ENCODE results near the gene VAMP8.
"Not testable (repeated sequence)": the region's sequence is repeated elsewhere in the genome, so short reads cannot be mapped to it uniquely, and the experiment has no call there.

The VAMP8 gene

GRCh38 chr2:85577386-85578242 lies at the start of gene VAMP8:
Gene VAMP8 (plus strand): TSS chr2:85577586. CDS start chr2:85577647, 61 bp downstream.
- DNase-seq: peak; percentile 61 to 67

GRCh38 chr2:85527787-85528186 lies 49.6 kb upstream of the VAMP8 start:
- no peak for DNase-seq

- DNase-seq: no peak
Measured at GRCh38 chr2:85528355-85528754, 49.0 kb upstream of the VAMP8 start.

- no peak for DNase-seq
Measured at GRCh38 chr2:85529809-85530208, 47.6 kb upstream of the VAMP8 start.

- DNase-seq: no peak
Measured at GRCh38 chr2:85531589-85531988, 45.8 kb upstream of the VAMP8 start.

- DNase-seq: no peak
Measured at GRCh38 chr2:85534099-85534498, 43.3 kb upstream of the VAMP8 start.

- DNase-seq: peak; percentile 27 to 33
Measured at GRCh38 chr2:85534881-85535280, 42.5 kb upstream of the VAMP8 start.

- DNase-seq: no peak
Measured at GRCh38 chr2:85536479-85536878, 40.9 kb upstream of the VAMP8 start.

- peak; percentile 56 to 68 for DNase-seq
Measured at GRCh38 chr2:85537600-85538506, 39.5 kb upstream of the VAMP8 start.

- DNase-seq: peak; percentile 92 to 93
Measured at GRCh38 chr2:85538507-85539360, 38.7 kb upstream of the VAMP8 start, which contains the start of gene MAT2A. Gene MAT2A (plus strand): TSS chr2:85539168. CDS start chr2:85539288, 120 bp downstream.

- DNase-seq: peak; percentile 54 to 55
Measured at GRCh38 chr2:85539361-85540132, 37.8 kb upstream of the VAMP8 start.

GRCh38 chr2:85540133-85540648 lies 37.2 kb upstream of the VAMP8 start:
- DNase-seq: peak; percentile 16 to 26

- no peak for DNase-seq
Measured at GRCh38 chr2:85541262-85541661, 36.1 kb upstream of the VAMP8 start.

GRCh38 chr2:85541753-85542457 lies 35.5 kb upstream of the VAMP8 start:
- no peak for DNase-seq

GRCh38 chr2:85542777-85543176 lies 34.6 kb upstream of the VAMP8 start:
- DNase-seq: no peak

GRCh38 chr2:85544254-85544691 lies 33.1 kb upstream of the VAMP8 start:
- not testable (repeated sequence) for DNase-seq

GRCh38 chr2:85544915-85545779 lies 32.2 kb upstream of the VAMP8 start:
- peak in 1 of 2 experiments; percentile 21 for DNase-seq

GRCh38 chr2:85545780-85546240 lies 31.6 kb upstream of the VAMP8 start:
- no peak for DNase-seq

- peak; percentile 47 to 48 for DNase-seq
Measured at GRCh38 chr2:85547089-85547858, 30.1 kb upstream of the VAMP8 start.
